T-helper 17 cell (primary cell): ENCODE results near the gene KIF2A. TPM values are rescaled to one million over a fixed set of nuclear protein-coding genes. Genes with fewer than 3 reads are reported as not detected.
"Not testable (repeated sequence)": the region's sequence is repeated elsewhere in the genome, so short reads cannot be mapped to it uniquely, and the experiment has no call there.

Source experiments
- ATAC-seq: fragments of 150-1000 bp; cut with Tn5 transposase; 2 replicates; pipeline ENCODE4 v1.10.0; 2021; ENCODE audit warnings: mild to moderate bottlenecking, moderate library complexity
- DNase-seq, 3 donors: peaks; one replicate each; pipeline versions ENCODE4 v3.0.0 to v3.0.0-alpha.2; 2020 to 2021
- H3K9me3 ChIP-seq: one replicate; pipeline ENCODE4 v1.7.0; 2013; ENCODE audit warnings: low read length, mild to moderate bottlenecking; ENCODE audit not compliant: control insufficient read depth, poor library complexity, severe bottlenecking
- H3K27ac Mint-ChIP-seq: one replicate; pipeline ENCODE4 v1.8.0; 2022; ENCODE audit warnings: mild to moderate bottlenecking, moderate library complexity, mixed read lengths
- H3K27me3 Mint-ChIP-seq: one replicate; pipeline ENCODE4 v1.8.0; 2022; ENCODE audit warnings: mixed read lengths
- H3K36me3 Mint-ChIP-seq: one replicate; pipeline ENCODE4 v1.8.0; 2022; ENCODE audit warnings: low read depth, mixed read lengths
- H3K4me1 Mint-ChIP-seq: one replicate; pipeline ENCODE4 v1.8.0; 2022; ENCODE audit warnings: mild to moderate bottlenecking, mixed read lengths
- H3K4me3 Mint-ChIP-seq: one replicate; pipeline ENCODE4 v1.8.0; 2022; ENCODE audit warnings: mild to moderate bottlenecking, moderate library complexity, mixed read lengths
- total RNA-seq, 4 donors: library from RNA in 2 of 4; stranded (reverse) in 2 of 4; gene quantifications; one replicate each; pipeline ENCODE4 v1.2.3 and lab custom pipeline; 2022 to 2026

Gene KIF2A
- total RNA-seq, 2 donors from 2014 or later, result 93.5 to 158 TPM

- no peaks in the 10 kb centered on the region for H3K9me3 ChIP-seq
- peaks cover 5% of the 10 kb centered on the region for H3K4me1 Mint-ChIP-seq
Measured at GRCh38 chr5:62281411-62281810, 24.6 kb upstream of the KIF2A start.

GRCh38 chr5:62282064-62282463, 23.9 kb upstream of the KIF2A start:
- DNase-seq (no peak), ATAC-seq (no peak)
- H3K36me3 Mint-ChIP-seq, result peaks cover 6% of the 10 kb centered on the region
- no peak overlapping the region for H3K27ac Mint-ChIP-seq
- peaks cover 8% of the 10 kb centered on the region for H3K4me1 Mint-ChIP-seq
- H3K4me3 Mint-ChIP-seq, result no peak overlapping the region
- H3K27me3 Mint-ChIP-seq, result peaks cover 9% of the 10 kb centered on the region
- no peaks in the 10 kb centered on the region for H3K9me3 ChIP-seq

More at GRCh38 chr5:62281411-62281810, 24.6 kb upstream of the KIF2A start:
- Mint-ChIP-seq H3K36me3 (peaks cover 6% of the 10 kb centered on the region), H3K27ac (no peak overlapping the region), H3K27me3 (peaks cover 9% of the 10 kb centered on the region), H3K4me3 (no peak overlapping the region)
- ATAC-seq (no peak), DNase-seq (no peak)

GRCh38 chr5:62283005-62283404, 23.0 kb upstream of the KIF2A start:
- Mint-ChIP-seq H3K4me1 (peaks cover 13% of the 10 kb centered on the region), H3K4me3 (no peak overlapping the region), H3K27ac (no peak overlapping the region), H3K27me3 (peaks cover 9% of the 10 kb centered on the region), H3K36me3 (peaks cover 6% of the 10 kb centered on the region)
- DNase-seq (no peak), ATAC-seq (no peak)
- no peaks in the 10 kb centered on the region for H3K9me3 ChIP-seq

GRCh38 chr5:62283861-62284260, 22.1 kb upstream of the KIF2A start:
- no peaks in the 10 kb centered on the region for H3K9me3 ChIP-seq
- Mint-ChIP-seq H3K27me3 (peaks cover 5% of the 10 kb centered on the region), H3K4me1 (peaks cover 19% of the 10 kb centered on the region), H3K27ac (no peak overlapping the region), H3K4me3 (no peak overlapping the region), H3K36me3 (peaks cover 1% of the 10 kb centered on the region)
- DNase-seq, result no peak
- ATAC-seq, result no peak

- Mint-ChIP-seq H3K36me3 (no peaks in the 10 kb centered on the region), H3K27me3 (no peaks in the 10 kb centered on the region), H3K4me1 (peaks cover 20% of the 10 kb centered on the region), H3K4me3 (peak overlapping the region; percentile 7), H3K27ac (peak overlapping the region; percentile 90)
- peak; percentile 52 for ATAC-seq
- DNase-seq, result no peak
- H3K9me3 ChIP-seq, result no peaks in the 10 kb centered on the region
Measured at GRCh38 chr5:62284946-62285891, 20.8 kb upstream of the KIF2A start.

GRCh38 chr5:62286834-62287233, 19.2 kb upstream of the KIF2A start:
- H3K36me3 Mint-ChIP-seq, result no peaks in the 10 kb centered on the region
- no peaks in the 10 kb centered on the region for H3K27me3 Mint-ChIP-seq
- peak overlapping the region; percentile 76 for H3K4me3 Mint-ChIP-seq
- peaks cover 26% of the 10 kb centered on the region for H3K4me1 Mint-ChIP-seq
- peak overlapping the region; percentile 90 for H3K27ac Mint-ChIP-seq
- ATAC-seq, result peak; percentile 81
- DNase-seq, result no peak
- no peaks in the 10 kb centered on the region for H3K9me3 ChIP-seq

- Mint-ChIP-seq H3K27ac (peak overlapping the region; percentile 90), H3K4me3 (peak overlapping the region; percentile 76), H3K27me3 (no peaks in the 10 kb centered on the region), H3K36me3 (no peaks in the 10 kb centered on the region), H3K4me1 (peaks cover 27% of the 10 kb centered on the region)
- no peak for ATAC-seq
- no peaks in the 10 kb centered on the region for H3K9me3 ChIP-seq
- DNase-seq, result no peak
Measured at GRCh38 chr5:62287237-62287636, 18.8 kb upstream of the KIF2A start.

GRCh38 chr5:62288118-62288517, 17.9 kb upstream of the KIF2A start:
- Mint-ChIP-seq H3K27ac (no peak overlapping the region), H3K4me3 (no peak overlapping the region), H3K4me1 (peaks cover 32% of the 10 kb centered on the region), H3K27me3 (no peaks in the 10 kb centered on the region), H3K36me3 (no peaks in the 10 kb centered on the region)
- H3K9me3 ChIP-seq, result no peaks in the 10 kb centered on the region
- DNase-seq (no peak), ATAC-seq (no peak)

GRCh38 chr5:62289813-62290212, 16.2 kb upstream of the KIF2A start:
- peak overlapping the region; percentile 78 for H3K27ac Mint-ChIP-seq
- H3K9me3 ChIP-seq, result no peaks in the 10 kb centered on the region
- ATAC-seq, result no peak

GRCh38 chr5:62291829-62292228, 14.2 kb upstream of the KIF2A start:
- DNase-seq, result peak; percentile 38 to 60 (median 58)
- H3K9me3 ChIP-seq, ATAC-seq, H3K27me3 Mint-ChIP-seq, H3K36me3 Mint-ChIP-seq: not testable (repeated sequence)
- Mint-ChIP-seq H3K4me1 (peaks cover 28% of the 10 kb centered on the region), H3K4me3 (peak overlapping the region; percentile 72), H3K27ac (peak overlapping the region; percentile 84)

More at GRCh38 chr5:62289813-62290212, 16.2 kb upstream of the KIF2A start:
- Mint-ChIP-seq H3K27me3 (no peaks in the 10 kb centered on the region), H3K4me1 (peaks cover 32% of the 10 kb centered on the region), H3K4me3 (no peak overlapping the region), H3K36me3 (no peaks in the 10 kb centered on the region)
- no peak for DNase-seq

GRCh38 chr5:62296998-62297397, 9.0 kb upstream of the KIF2A start:
- Mint-ChIP-seq H3K27ac (peak overlapping the region; percentile 71), H3K27me3 (no peaks in the 10 kb centered on the region), H3K36me3 (no peaks in the 10 kb centered on the region), H3K4me1 (peaks cover 29% of the 10 kb centered on the region), H3K4me3 (no peak overlapping the region)
- DNase-seq (no peak), ATAC-seq (no peak)
- no peaks in the 10 kb centered on the region for H3K9me3 ChIP-seq

- no peak overlapping the region for H3K4me3 Mint-ChIP-seq
- peaks cover 27% of the 10 kb centered on the region for H3K4me1 Mint-ChIP-seq
- H3K27ac Mint-ChIP-seq, result no peak overlapping the region
- no peaks in the 10 kb centered on the region for H3K27me3 Mint-ChIP-seq
- no peaks in the 10 kb centered on the region for H3K9me3 ChIP-seq
- DNase-seq (no peak), ATAC-seq (no peak)
- H3K36me3 Mint-ChIP-seq, result no peaks in the 10 kb centered on the region
Measured at GRCh38 chr5:62298118-62298517, 7.9 kb upstream of the KIF2A start.

GRCh38 chr5:62299101-62299500, 6.9 kb upstream of the KIF2A start:
- peak overlapping the region; percentile 75 for H3K4me3 Mint-ChIP-seq
- no peaks in the 10 kb centered on the region for H3K9me3 ChIP-seq
- H3K36me3 Mint-ChIP-seq, result no peaks in the 10 kb centered on the region
- DNase-seq, result no peak
- peaks cover 27% of the 10 kb centered on the region for H3K4me1 Mint-ChIP-seq
- H3K27ac Mint-ChIP-seq, result peak overlapping the region; percentile 99
- no peaks in the 10 kb centered on the region for H3K27me3 Mint-ChIP-seq
- peak; percentile 74 for ATAC-seq

- Mint-ChIP-seq H3K27me3 (no peaks in the 10 kb centered on the region), H3K27ac (peak overlapping the region; percentile 99), H3K36me3 (no peaks in the 10 kb centered on the region), H3K4me3 (peak overlapping the region; percentile 75), H3K4me1 (peaks cover 27% of the 10 kb centered on the region)
- ATAC-seq (peak; percentile 87), DNase-seq (no peak)
- no peaks in the 10 kb centered on the region for H3K9me3 ChIP-seq
Measured at GRCh38 chr5:62299600-62299999, 6.4 kb upstream of the KIF2A start.
